HCT116 (cell line): ENCODE data around the gene CGRRF1. TPM values are rescaled to one million over a fixed set of nuclear protein-coding genes. Genes with fewer than 3 reads are reported as not detected.
A peak's percentile ranks its signal among the peaks of the same experiment; 100 is the strongest.

Source experiments
- ATAC-seq: fragments of 200-7000 bp; cut with Tn5 transposase; 2 replicates; pipeline ENCODE4 v1.9.1; 2020; ENCODE audit warnings: mild to moderate bottlenecking, moderate library complexity
- BruUV-seq: library from RNA; stranded (reverse); fragments of 400-500 nt; replicated peaks from 2 replicates; lab custom pipeline; 2021; lab: Mats Ljungman, UMichigan
- CTCF ChIA-PET: fragments of 300-600 bp; sonication (Branson Sonifier 250); formaldehyde crosslinking; loops from one replicate; lab custom pipeline; 2021; ENCODE audit warnings: antibody characterized with exemption; lab: Charles Lee
- POLR2A ChIA-PET: fragments of 300-600, 350-600 bp; sonication (Branson Sonifier 250); formaldehyde crosslinking; loops from one replicate; lab custom pipeline; 2021; ENCODE audit warnings: antibody characterized with exemption; lab: Charles Lee
- RAD21 ChIA-PET, 2 experiments: fragments of 300-600 bp; sonication (Branson Sonifier 250); formaldehyde crosslinking; loops; one replicate each; lab custom pipeline; 2023; ENCODE audit warnings: low total read pairs in 2 of 2; ENCODE audit not compliant: uncharacterized antibody in 2 of 2, unreplicated experiment in 2 of 2, low non-redundant PET in 1 of 2; lab: Charles Lee
- DNase-seq: peaks from one replicate; pipeline ENCODE4 v3.0.0-alpha.2; 2010; ENCODE audit warnings: low read depth, low spot score
- H2AFZ ChIP-seq: fragments of 200-600 bp; shearing (Covaris generic), sonication (generic); 2 replicates; pipeline ENCODE4 v1.6.1; 2017; ENCODE audit warnings: low read depth, mixed run types, mixed read lengths, antibody characterized with exemption, low read length; ENCODE audit not compliant: poor library complexity, severe bottlenecking
- H3K27ac ChIP-seq: 2 replicates; pipeline ENCODE4 v1.5.1; 2012; ENCODE audit warnings: low read depth, low read length
- H3K27me3 ChIP-seq: fragments of 200-600 bp; sonication (generic); 2 replicates; pipeline ENCODE4 v1.6.1; 2016; ENCODE audit warnings: mixed run types, low read length, mixed read lengths; ENCODE audit not compliant: insufficient read depth
- H3K36me3 ChIP-seq, 2 experiments: fragments of 200-500 bp in 1 of 2; fragments of 200-600 bp in 1 of 2; sonication (Bioruptor generic) in 1 of 2; sonication (generic) in 1 of 2; 2 replicates each; pipeline versions ENCODE4 v1.5.1 to v1.6.1; 2014 to 2016; ENCODE audit warnings: low read length in 2 of 2, inconsistent platforms in 1 of 2, mixed read lengths in 1 of 2, mixed run types in 1 of 2; ENCODE audit not compliant: insufficient read depth in 2 of 2, control insufficient read depth in 1 of 2
- H3K4me1 ChIP-seq, 2 experiments: fragments of 200-600 bp in 1 of 2; sonication (generic) in 1 of 2; 2 replicates each; pipeline versions ENCODE4 v1.5.1 to v1.6.1; 2012 to 2017; ENCODE audit warnings: low read length in 2 of 2, inconsistent platforms in 1 of 2, mild to moderate bottlenecking in 1 of 2, mixed read lengths in 1 of 2, mixed run types in 1 of 2, moderate library complexity in 1 of 2; ENCODE audit not compliant: insufficient read depth in 2 of 2, control insufficient read depth in 1 of 2
- H3K4me2 ChIP-seq: fragments of 200-600 bp; sonication (generic); 2 replicates; pipeline ENCODE4 v1.6.1; 2017; ENCODE audit warnings: mixed run types, low read length, mixed read lengths
- H3K4me3 ChIP-seq, 2 experiments: fragments of 200-600 bp in 1 of 2; sonication (generic) in 1 of 2; replicated peaks in 1 of 2; 2 replicates each; pipeline ENCODE4 v1.5.1; 2011 to 2016; ENCODE audit warnings: low read length in 2 of 2, control low read depth in 1 of 2, low read depth in 1 of 2, mild to moderate bottlenecking in 1 of 2, mixed read lengths in 1 of 2, mixed run types in 1 of 2
- H3K79me2 ChIP-seq: fragments of 200-600 bp; sonication (generic); 2 replicates; pipeline ENCODE4 v1.6.1; 2017; ENCODE audit warnings: mild to moderate bottlenecking, mixed run types, low read length, moderate library complexity, mixed read lengths; ENCODE audit not compliant: insufficient read depth
- H3K9ac ChIP-seq: fragments of 200-600 bp; sonication (generic); 2 replicates; pipeline ENCODE4 v1.6.1; 2016; ENCODE audit warnings: low read length, mixed read lengths
- H3K9me2 ChIP-seq: fragments of 200-600 bp; sonication (generic), shearing (Covaris generic); 2 replicates; pipeline ENCODE4 v1.6.1; 2017; ENCODE audit warnings: mixed run types, mild to moderate bottlenecking, moderate library complexity; ENCODE audit not compliant: insufficient read depth
- H3K9me3 ChIP-seq, 2 experiments: fragments of 200-500 bp in 1 of 2; fragments of 200-600 bp in 1 of 2; sonication (Bioruptor generic) in 1 of 2; sonication (generic) in 1 of 2; 2 replicates each; pipeline ENCODE4 v1.6.1; 2014 to 2017; ENCODE audit warnings: low read length in 2 of 2, mixed read lengths in 2 of 2, inconsistent platforms in 1 of 2, low read depth in 1 of 2, mild to moderate bottlenecking in 1 of 2, mixed run types in 1 of 2, moderate library complexity in 1 of 2; ENCODE audit not compliant: control insufficient read depth in 1 of 2, insufficient read depth in 1 of 2
- H4K20me1 ChIP-seq: fragments of 200-600 bp; sonication (generic), shearing (Covaris generic); 2 replicates; pipeline ENCODE4 v1.6.1; 2017; ENCODE audit warnings: mixed run types, mild to moderate bottlenecking, moderate library complexity; ENCODE audit not compliant: insufficient read depth
- CBX3 ChIP-seq: IDR thresholded peaks from 2 replicates; pipeline ENCODE4 v1.6.1; 2012; ENCODE audit warnings: low read depth
- EGR1 ChIP-seq: IDR thresholded peaks from 2 replicates; pipeline ENCODE4 v1.6.1; 2012; ENCODE audit warnings: low read depth
- EZH2 ChIP-seq: fragments of 200-600 bp; sonication (generic); IDR thresholded peaks from 2 replicates; pipeline ENCODE4 v1.6.1; 2017; ENCODE audit warnings: antibody characterized with exemption, mixed run types
- EZH2phosphoT487 ChIP-seq: fragments of 200-600 bp; IDR thresholded peaks from 2 replicates; pipeline ENCODE4 v1.6.1; 2018; ENCODE audit warnings: antibody characterized with exemption, borderline replicate concordance
- POLR2AphosphoS5 ChIP-seq: IDR thresholded peaks from 2 replicates; pipeline ENCODE4 v1.6.1; 2011; ENCODE audit warnings: mild to moderate bottlenecking, low read depth, low read length, moderate library complexity
- SIN3A ChIP-seq: IDR thresholded peaks from 2 replicates; pipeline ENCODE4 v1.6.1; 2012; ENCODE audit warnings: low read depth
- SP1 ChIP-seq: IDR thresholded peaks from 2 replicates; pipeline ENCODE4 v1.6.1; 2012; ENCODE audit warnings: low read depth
- SRF ChIP-seq: IDR thresholded peaks from 2 replicates; pipeline ENCODE4 v1.6.1; 2012; ENCODE audit warnings: low read depth
- TCF7L2 ChIP-seq: IDR thresholded peaks from 2 replicates; pipeline ENCODE4 v1.7.0; 2011; ENCODE audit warnings: borderline replicate concordance, inconsistent platforms; ENCODE audit not compliant: insufficient read depth, insufficient read length; ENCODE audit errors: extremely low read depth
- YY1 ChIP-seq: IDR thresholded peaks from 2 replicates; pipeline ENCODE4 v1.6.1; 2011; ENCODE audit warnings: low read length, low read depth, moderate library complexity, mild to moderate bottlenecking; ENCODE audit not compliant: insufficient replicate concordance; ENCODE audit errors: extremely low read depth
- intact Hi-C: fragments of 100-400 bp; cut with micrococcal nuclease; formaldehyde crosslinking; loops from 2 replicates; pipeline ENCODE4 v1.10.0; 2022
- total RNA-seq: library from RNA; stranded (reverse); gene quantifications from one replicate; pipeline ENCODE4 v1.2.1, GENCODE V29; 2021; ENCODE audit not compliant: unreplicated experiment
- TF ChIP-seq, protein P1 (sequence below): IDR thresholded peaks from 2 replicates; pipeline ENCODE4 v1.6.1; 2012; ENCODE audit warnings: low read depth
- TF ChIP-seq, protein P2 (sequence below): IDR thresholded peaks from 2 replicates; pipeline ENCODE4 v1.6.1; 2012

CGRRF1 gene
- total RNA-seq, 1 experiment from 2014 or later: 15.9 TPM

DNA sequence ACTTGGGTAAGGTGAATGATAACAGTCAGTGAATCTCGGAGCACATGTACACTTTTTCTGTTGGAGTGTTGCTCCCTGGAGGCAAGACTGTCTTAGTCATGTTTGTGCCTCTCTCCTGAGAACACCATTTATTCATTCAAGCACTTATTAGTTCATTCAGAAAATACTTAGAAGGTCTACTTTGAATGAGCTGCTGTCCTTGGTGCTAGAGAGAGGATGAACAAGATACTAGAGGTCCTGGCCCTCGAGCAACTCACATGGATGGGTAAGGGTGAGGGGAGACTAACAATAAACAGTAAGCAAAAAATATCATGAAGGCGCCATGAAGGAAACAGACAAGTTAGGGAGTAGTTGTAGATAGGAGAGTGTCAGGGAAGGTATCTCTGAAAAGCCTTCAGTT is 40.2 kb downstream of the CGRRF1 start:
- ChIA-PET RAD21 (no interaction called here), CTCF (no interaction called here), POLR2A (interaction anchor here (1.0 kb wide), 1 partner anchor 41 kb away, joined by 3 read pairs; no protein-coding TSS in a partner anchor)
- no TSS peak for BruUV-seq
- Histone ChIP-seq H2AFZ (no peak overlapping the region), H3K9ac (no peak overlapping the region), H3K9me2 (no peaks in the 10 kb centered on the region), H3K79me2 (no peaks in the 10 kb centered on the region), H3K4me1 (no peaks in the 10 kb centered on the region), H3K36me3 (no peaks in the 10 kb centered on the region), H3K4me3 (no peak overlapping the region), H3K27ac (no peak overlapping the region), H3K4me2 (no peak overlapping the region), H3K27me3 (no peaks in the 10 kb centered on the region), H3K9me3 (no peaks in the 10 kb centered on the region), H4K20me1 (no peaks in the 10 kb centered on the region)
- ATAC-seq (no peak), DNase-seq (no peak)
- intact Hi-C loops: no loop called here
- TF ChIP-seq SIN3A (no peak), EZH2 (no peak), YY1 (no peak), POLR2AphosphoS5 (no peak)
- TF ChIP-seq, protein P1, sequence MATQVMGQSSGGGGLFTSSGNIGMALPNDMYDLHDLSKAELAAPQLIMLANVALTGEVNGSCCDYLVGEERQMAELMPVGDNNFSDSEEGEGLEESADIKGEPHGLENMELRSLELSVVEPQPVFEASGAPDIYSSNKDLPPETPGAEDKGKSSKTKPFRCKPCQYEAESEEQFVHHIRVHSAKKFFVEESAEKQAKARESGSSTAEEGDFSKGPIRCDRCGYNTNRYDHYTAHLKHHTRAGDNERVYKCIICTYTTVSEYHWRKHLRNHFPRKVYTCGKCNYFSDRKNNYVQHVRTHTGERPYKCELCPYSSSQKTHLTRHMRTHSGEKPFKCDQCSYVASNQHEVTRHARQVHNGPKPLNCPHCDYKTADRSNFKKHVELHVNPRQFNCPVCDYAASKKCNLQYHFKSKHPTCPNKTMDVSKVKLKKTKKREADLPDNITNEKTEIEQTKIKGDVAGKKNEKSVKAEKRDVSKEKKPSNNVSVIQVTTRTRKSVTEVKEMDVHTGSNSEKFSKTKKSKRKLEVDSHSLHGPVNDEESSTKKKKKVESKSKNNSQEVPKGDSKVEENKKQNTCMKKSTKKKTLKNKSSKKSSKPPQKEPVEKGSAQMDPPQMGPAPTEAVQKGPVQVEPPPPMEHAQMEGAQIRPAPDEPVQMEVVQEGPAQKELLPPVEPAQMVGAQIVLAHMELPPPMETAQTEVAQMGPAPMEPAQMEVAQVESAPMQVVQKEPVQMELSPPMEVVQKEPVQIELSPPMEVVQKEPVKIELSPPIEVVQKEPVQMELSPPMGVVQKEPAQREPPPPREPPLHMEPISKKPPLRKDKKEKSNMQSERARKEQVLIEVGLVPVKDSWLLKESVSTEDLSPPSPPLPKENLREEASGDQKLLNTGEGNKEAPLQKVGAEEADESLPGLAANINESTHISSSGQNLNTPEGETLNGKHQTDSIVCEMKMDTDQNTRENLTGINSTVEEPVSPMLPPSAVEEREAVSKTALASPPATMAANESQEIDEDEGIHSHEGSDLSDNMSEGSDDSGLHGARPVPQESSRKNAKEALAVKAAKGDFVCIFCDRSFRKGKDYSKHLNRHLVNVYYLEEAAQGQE: peak; percentile 60

DNA sequence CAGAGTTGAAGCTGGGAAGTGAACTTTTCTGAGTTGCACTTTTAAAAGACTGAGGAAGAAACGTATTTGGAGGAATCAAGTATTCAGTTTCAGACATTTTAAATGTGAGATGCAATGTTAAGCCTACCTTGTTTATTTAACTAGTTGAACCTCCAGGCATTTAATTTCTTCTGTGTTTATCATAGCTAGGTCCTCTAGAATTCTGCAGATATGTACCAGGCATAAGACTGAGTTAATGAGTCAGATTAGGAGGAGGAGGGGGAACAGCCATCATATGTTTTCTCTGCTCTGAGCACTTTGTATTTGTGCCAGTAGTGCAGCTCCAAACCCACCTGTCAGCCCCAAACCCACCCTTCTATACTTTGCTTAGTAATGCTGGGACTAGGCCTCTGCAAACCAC is 40.8 kb downstream of the CGRRF1 start:
- Histone ChIP-seq H3K9me3 (no peaks in the 10 kb centered on the region), H3K27ac (no peak overlapping the region), H3K36me3 (no peaks in the 10 kb centered on the region), H3K9ac (no peak overlapping the region), H3K4me2 (no peak overlapping the region), H4K20me1 (no peaks in the 10 kb centered on the region), H3K4me3 (no peak overlapping the region), H3K27me3 (no peaks in the 10 kb centered on the region), H3K9me2 (no peaks in the 10 kb centered on the region), H3K79me2 (no peaks in the 10 kb centered on the region), H3K4me1 (no peaks in the 10 kb centered on the region), H2AFZ (peak overlapping the region; percentile 25)
- ChIA-PET CTCF (no interaction called here), RAD21 (no interaction called here), POLR2A (interaction anchor here (1.0 kb wide), 1 partner anchor 41 kb away, joined by 3 read pairs; no protein-coding TSS in a partner anchor)
- ATAC-seq (no peak), DNase-seq (no peak)
- no TSS peak for BruUV-seq
- TF ChIP-seq TCF7L2 (no peak), SRF (no peak), CBX3 (no peak), YY1 (no peak), EGR1 (no peak), EZH2phosphoT487 (no peak), SP1 (no peak)
- TF ChIP-seq, protein P2, sequence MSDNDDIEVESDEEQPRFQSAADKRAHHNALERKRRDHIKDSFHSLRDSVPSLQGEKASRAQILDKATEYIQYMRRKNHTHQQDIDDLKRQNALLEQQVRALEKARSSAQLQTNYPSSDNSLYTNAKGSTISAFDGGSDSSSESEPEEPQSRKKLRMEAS: no peak
- intact Hi-C loops: no loop called here
